ENCODE measurements around the gene KPNB1. TPM values are rescaled to one million over a fixed set of nuclear protein-coding genes. Genes with fewer than 3 reads are reported as not detected.

Gene KPNB1
- total and polyA plus RNA-seq, 2 experiments from 2014 or later = 274 to 599 TPM

DNA sequence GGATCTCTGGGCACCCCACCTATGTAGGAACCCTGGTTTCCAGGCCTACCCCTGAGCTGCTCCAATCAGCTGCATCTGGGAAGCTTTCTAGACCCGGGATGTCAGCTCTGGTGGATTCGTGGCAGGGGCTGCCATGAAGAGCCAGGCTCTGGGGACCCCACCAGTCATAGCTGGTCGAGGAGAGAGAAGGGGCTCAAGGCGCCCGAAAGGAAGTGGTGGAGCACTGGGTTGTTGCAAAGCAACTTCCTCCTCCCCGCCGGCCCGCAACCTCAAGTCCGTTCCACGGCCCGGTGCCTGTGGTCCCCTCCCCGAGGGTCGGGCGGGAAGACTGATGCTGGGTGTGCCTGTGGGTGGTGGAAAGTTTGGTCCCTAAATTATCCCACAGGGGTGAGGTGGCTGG, 54.4 kb downstream of the KPNB1 start (continued):
- TF ChIP-seq, protein P1, sequence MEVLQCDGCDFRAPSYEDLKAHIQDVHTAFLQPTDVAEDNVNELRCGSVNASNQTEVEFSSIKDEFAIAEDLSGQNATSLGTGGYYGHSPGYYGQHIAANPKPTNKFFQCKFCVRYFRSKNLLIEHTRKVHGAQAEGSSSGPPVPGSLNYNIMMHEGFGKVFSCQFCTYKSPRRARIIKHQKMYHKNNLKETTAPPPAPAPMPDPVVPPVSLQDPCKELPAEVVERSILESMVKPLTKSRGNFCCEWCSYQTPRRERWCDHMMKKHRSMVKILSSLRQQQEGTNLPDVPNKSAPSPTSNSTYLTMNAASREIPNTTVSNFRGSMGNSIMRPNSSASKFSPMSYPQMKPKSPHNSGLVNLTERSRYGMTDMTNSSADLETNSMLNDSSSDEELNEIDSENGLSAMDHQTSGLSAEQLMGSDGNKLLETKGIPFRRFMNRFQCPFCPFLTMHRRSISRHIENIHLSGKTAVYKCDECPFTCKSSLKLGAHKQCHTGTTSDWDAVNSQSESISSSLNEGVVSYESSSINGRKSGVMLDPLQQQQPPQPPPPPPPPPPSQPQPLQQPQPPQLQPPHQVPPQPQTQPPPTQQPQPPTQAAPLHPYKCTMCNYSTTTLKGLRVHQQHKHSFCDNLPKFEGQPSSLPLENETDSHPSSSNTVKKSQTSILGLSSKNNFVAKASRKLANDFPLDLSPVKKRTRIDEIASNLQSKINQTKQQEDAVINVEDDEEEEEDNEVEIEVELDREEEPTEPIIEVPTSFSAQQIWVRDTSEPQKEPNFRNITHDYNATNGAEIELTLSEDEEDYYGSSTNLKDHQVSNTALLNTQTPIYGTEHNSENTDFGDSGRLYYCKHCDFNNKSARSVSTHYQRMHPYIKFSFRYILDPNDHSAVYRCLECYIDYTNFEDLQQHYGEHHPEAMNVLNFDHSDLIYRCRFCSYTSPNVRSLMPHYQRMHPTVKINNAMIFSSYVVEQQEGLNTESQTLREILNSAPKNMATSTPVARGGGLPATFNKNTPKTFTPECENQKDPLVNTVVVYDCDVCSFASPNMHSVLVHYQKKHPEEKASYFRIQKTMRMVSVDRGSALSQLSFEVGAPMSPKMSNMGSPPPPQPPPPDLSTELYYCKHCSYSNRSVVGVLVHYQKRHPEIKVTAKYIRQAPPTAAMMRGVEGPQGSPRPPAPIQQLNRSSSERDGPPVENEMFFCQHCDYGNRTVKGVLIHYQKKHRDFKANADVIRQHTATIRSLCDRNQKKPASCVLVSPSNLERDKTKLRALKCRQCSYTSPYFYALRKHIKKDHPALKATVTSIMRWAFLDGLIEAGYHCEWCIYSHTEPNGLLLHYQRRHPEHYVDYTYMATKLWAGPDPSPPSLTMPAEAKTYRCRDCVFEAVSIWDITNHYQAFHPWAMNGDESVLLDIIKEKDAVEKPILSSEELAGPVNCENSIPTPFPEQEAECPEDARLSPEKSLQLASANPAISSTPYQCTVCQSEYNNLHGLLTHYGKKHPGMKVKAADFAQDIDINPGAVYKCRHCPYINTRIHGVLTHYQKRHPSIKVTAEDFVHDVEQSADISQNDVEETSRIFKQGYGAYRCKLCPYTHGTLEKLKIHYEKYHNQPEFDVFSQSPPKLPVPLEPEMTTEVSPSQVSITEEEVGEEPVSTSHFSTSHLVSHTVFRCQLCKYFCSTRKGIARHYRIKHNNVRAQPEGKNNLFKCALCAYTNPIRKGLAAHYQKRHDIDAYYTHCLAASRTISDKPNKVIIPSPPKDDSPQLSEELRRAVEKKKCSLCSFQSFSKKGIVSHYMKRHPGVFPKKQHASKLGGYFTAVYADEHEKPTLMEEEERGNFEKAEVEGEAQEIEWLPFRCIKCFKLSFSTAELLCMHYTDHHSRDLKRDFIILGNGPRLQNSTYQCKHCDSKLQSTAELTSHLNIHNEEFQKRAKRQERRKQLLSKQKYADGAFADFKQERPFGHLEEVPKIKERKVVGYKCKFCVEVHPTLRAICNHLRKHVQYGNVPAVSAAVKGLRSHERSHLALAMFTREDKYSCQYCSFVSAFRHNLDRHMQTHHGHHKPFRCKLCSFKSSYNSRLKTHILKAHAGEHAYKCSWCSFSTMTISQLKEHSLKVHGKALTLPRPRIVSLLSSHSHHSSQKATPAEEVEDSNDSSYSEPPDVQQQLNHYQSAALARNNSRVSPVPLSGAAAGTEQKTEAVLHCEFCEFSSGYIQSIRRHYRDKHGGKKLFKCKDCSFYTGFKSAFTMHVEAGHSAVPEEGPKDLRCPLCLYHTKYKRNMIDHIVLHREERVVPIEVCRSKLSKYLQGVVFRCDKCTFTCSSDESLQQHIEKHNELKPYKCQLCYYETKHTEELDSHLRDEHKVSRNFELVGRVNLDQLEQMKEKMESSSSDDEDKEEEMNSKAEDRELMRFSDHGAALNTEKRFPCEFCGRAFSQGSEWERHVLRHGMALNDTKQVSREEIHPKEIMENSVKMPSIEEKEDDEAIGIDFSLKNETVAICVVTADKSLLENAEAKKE (CRISPR knock-in tag; IDR thresholded peaks at IDR 0.05) = no peak
- TF ChIP-seq, protein P2, sequence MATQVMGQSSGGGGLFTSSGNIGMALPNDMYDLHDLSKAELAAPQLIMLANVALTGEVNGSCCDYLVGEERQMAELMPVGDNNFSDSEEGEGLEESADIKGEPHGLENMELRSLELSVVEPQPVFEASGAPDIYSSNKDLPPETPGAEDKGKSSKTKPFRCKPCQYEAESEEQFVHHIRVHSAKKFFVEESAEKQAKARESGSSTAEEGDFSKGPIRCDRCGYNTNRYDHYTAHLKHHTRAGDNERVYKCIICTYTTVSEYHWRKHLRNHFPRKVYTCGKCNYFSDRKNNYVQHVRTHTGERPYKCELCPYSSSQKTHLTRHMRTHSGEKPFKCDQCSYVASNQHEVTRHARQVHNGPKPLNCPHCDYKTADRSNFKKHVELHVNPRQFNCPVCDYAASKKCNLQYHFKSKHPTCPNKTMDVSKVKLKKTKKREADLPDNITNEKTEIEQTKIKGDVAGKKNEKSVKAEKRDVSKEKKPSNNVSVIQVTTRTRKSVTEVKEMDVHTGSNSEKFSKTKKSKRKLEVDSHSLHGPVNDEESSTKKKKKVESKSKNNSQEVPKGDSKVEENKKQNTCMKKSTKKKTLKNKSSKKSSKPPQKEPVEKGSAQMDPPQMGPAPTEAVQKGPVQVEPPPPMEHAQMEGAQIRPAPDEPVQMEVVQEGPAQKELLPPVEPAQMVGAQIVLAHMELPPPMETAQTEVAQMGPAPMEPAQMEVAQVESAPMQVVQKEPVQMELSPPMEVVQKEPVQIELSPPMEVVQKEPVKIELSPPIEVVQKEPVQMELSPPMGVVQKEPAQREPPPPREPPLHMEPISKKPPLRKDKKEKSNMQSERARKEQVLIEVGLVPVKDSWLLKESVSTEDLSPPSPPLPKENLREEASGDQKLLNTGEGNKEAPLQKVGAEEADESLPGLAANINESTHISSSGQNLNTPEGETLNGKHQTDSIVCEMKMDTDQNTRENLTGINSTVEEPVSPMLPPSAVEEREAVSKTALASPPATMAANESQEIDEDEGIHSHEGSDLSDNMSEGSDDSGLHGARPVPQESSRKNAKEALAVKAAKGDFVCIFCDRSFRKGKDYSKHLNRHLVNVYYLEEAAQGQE (IDR thresholded peaks at IDR 0.05; ENCODE audit: unreplicated experiment) = no peak
- TF ChIP-seq JUNB (IDR thresholded peaks at IDR 0.05; ENCODE audit: unreplicated experiment) (no peak), POLR2AphosphoS5 (IDR thresholded peaks at IDR 0.05; ENCODE audit: low read depth) (no peak), NANOG (IDR thresholded peaks at IDR 0.05; ENCODE audit: borderline replicate concordance) (no peak), EZH2phosphoT487 (IDR thresholded peaks at IDR 0.05; ENCODE audit: unreplicated experiment) (no peak), CREB1 (CRISPR knock-in tag; IDR thresholded peaks at IDR 0.05; ENCODE audit: low read depth) (no peak)
